Keratinocyte (primary cell): ENCODE measurements around the gene DMXL2. TPM values are rescaled to one million over a fixed set of nuclear protein-coding genes. Genes with fewer than 3 reads are reported as not detected.

Source experiments
- DNase-seq: peaks from one replicate; pipeline ENCODE4 v3.0.0-alpha.2; 2011; ENCODE audit warnings: low read depth, missing footprints, low spot score
- FAIRE-seq: peaks from 2 replicates; lab custom pipeline; 2011; peaks lifted over from hg19 to GRCh38; lab: Jason Lieb, UNC
- H2AFZ ChIP-seq: 2 replicates; pipeline ENCODE4 v1.6.0; 2012; ENCODE audit warnings: low read length, control low read depth, inconsistent platforms; ENCODE audit not compliant: control insufficient read depth
- H3K27ac ChIP-seq: 2 replicates; pipeline ENCODE4 v1.5.1; 2011; ENCODE audit warnings: low read length; ENCODE audit not compliant: control insufficient read depth, insufficient read depth
- H3K27me3 ChIP-seq: 3 replicates; pipeline ENCODE4 v1.6.0; 2011; ENCODE audit warnings: low read length; ENCODE audit not compliant: control insufficient read depth, insufficient read depth; ENCODE audit errors: extremely low read depth
- H3K36me3 ChIP-seq, 2 experiments: 2 replicates in 1 of 2; 3 replicates in 1 of 2; pipeline ENCODE4 v1.5.1; 2011; ENCODE audit warnings: low read length in 2 of 2, mild to moderate bottlenecking in 1 of 2; ENCODE audit not compliant: control insufficient read depth in 2 of 2, insufficient read depth in 2 of 2; ENCODE audit errors: extremely low read depth in 1 of 2
- H3K4me1 ChIP-seq: 3 replicates; pipeline ENCODE4 v1.5.1; 2011; ENCODE audit warnings: low read length; ENCODE audit not compliant: control insufficient read depth, insufficient read depth; ENCODE audit errors: extremely low read depth
- H3K4me2 ChIP-seq: 3 replicates; pipeline ENCODE4 v1.6.0; 2011; ENCODE audit warnings: low read depth, low read length; ENCODE audit not compliant: control insufficient read depth, insufficient read depth; ENCODE audit errors: extremely low read depth
- H3K4me3 ChIP-seq, 3 experiments: fragments of 200-600 bp in 1 of 3; sonication (generic) in 1 of 3; 2 replicates in 2 of 3; 3 replicates in 1 of 3; pipeline ENCODE4 v1.5.1; 2011 to 2016; ENCODE audit warnings: low read length in 3 of 3, mild to moderate bottlenecking in 3 of 3, control low read depth in 2 of 3, inconsistent platforms in 1 of 3, low read depth in 1 of 3, mixed read lengths in 1 of 3, mixed run types in 1 of 3, moderate library complexity in 1 of 3; ENCODE audit not compliant: control insufficient read depth in 2 of 3, insufficient read depth in 2 of 3; ENCODE audit errors: extremely low read depth in 1 of 3
- H3K79me2 ChIP-seq: 2 replicates; pipeline ENCODE4 v1.6.0; 2012; ENCODE audit warnings: low read length; ENCODE audit not compliant: control insufficient read depth, insufficient read depth
- H3K9ac ChIP-seq: 3 replicates; pipeline ENCODE4 v1.6.0; 2011; ENCODE audit warnings: low read length; ENCODE audit not compliant: control insufficient read depth, insufficient read depth; ENCODE audit errors: extremely low read depth
- H3K9me1 ChIP-seq: 3 replicates; pipeline ENCODE4 v1.6.0; 2011; ENCODE audit warnings: low read length; ENCODE audit not compliant: control insufficient read depth, insufficient read depth; ENCODE audit errors: extremely low read depth
- H3K9me3 ChIP-seq: 2 replicates; pipeline ENCODE4 v1.5.1; 2012; ENCODE audit warnings: low read depth, low read length; ENCODE audit not compliant: control insufficient read depth
- H4K20me1 ChIP-seq: 3 replicates; pipeline ENCODE4 v1.6.0; 2011; ENCODE audit warnings: low read length; ENCODE audit not compliant: control insufficient read depth, insufficient read depth; ENCODE audit errors: extremely low read depth
- CTCF ChIP-seq, 3 experiments: IDR thresholded peaks in 1 of 3; conservative IDR thresholded peaks in 1 of 3; optimal IDR thresholded peaks in 1 of 3; 2 replicates in 2 of 3; 3 replicates in 1 of 3; pipeline versions ENCODE3 to v1.5.1; 2011; ENCODE audit warnings: low read length in 3 of 3, mild to moderate bottlenecking in 3 of 3, moderate library complexity in 2 of 3, control low read depth in 1 of 3, inconsistent platforms in 1 of 3; ENCODE audit not compliant: insufficient read depth in 2 of 3; ENCODE audit errors: extremely low read depth in 1 of 3
- EZH2 ChIP-seq: IDR thresholded peaks from one replicate; pipeline ENCODE4 v1.6.1; 2012; ENCODE audit warnings: inconsistent platforms, mild to moderate bottlenecking, low read length, moderate library complexity
- dilution Hi-C: fragments of 300-500 bp; cut with MboI; formaldehyde crosslinking; loops from one replicate; pipeline ENCODE4 v1.7.0; 2020; ENCODE audit warnings: low sequenced_read_pairs; ENCODE audit not compliant: extremely low pct_ligation_motif_present
- polyA plus RNA-seq, 5 experiments: library from polyadenylated mRNA; depleted of rRNA in 3 of 5; stranded (reverse) in 3 of 5; stranded (forward) in 1 of 5; unstranded in 1 of 5; fragments of >200 nt; gene quantifications; 1 replicate in 1 of 5; 2 replicates in 3 of 5; 3 replicates in 1 of 5; pipeline versions ENCODE4 v1.2.1 to v1.2.3, GENCODE V29; 2011 to 2012; ENCODE audit warnings: missing spikeins in 2 of 5, low read depth in 1 of 5, low replicate concordance in 1 of 5

DMXL2 gene
- polyA plus RNA-seq, 1 donor (not counting 4 experiments of a cell fraction or from before 2014, with no cell fraction given) = 14.9 TPM

GRCh38 chr15:51585986-51586385, 36.6 kb downstream of the DMXL2 start:
- Histone ChIP-seq H3K36me3 (no peaks in the 10 kb centered on the region), H4K20me1 (no peaks in the 10 kb centered on the region), H3K4me3 (no peak overlapping the region), H3K4me1 (no peaks in the 10 kb centered on the region), H2AFZ (no peak overlapping the region), H3K79me2 (no peaks in the 10 kb centered on the region), H3K27ac (no peak overlapping the region), H3K4me2 (no peak overlapping the region), H3K27me3 (no peaks in the 10 kb centered on the region), H3K9me3 (no peaks in the 10 kb centered on the region), H3K9me1 (no peaks in the 10 kb centered on the region), H3K9ac (no peak overlapping the region)
- TF ChIP-seq EZH2 = no peak
- no peak for TF ChIP-seq CTCF (optimal IDR thresholded peaks at IDR 0.05 in 1 of 3, IDR thresholded peaks at IDR 0.05 in 1 of 3, conservative IDR thresholded peaks at IDR 0.05 in 1 of 3; ENCODE audit: extremely low read depth in 1 of 3, insufficient read depth in 2 of 3, low read length in 3 of 3)
- no peak for DNase-seq
- no peak for FAIRE-seq
- dilution Hi-C loops = no loop called here

- H3K9ac ChIP-seq = no peak overlapping the region
- H3K9me1 ChIP-seq = no peaks in the 10 kb centered on the region
- no peak for TF ChIP-seq EZH2
- TF ChIP-seq CTCF (optimal IDR thresholded peaks at IDR 0.05 in 1 of 3, IDR thresholded peaks at IDR 0.05 in 1 of 3, conservative IDR thresholded peaks at IDR 0.05 in 1 of 3; ENCODE audit: extremely low read depth in 1 of 3, insufficient read depth in 2 of 3, low read length in 3 of 3) = no peak
- H3K27ac ChIP-seq = no peak overlapping the region
- DNase-seq (no peak), FAIRE-seq (no peak)
- no peak overlapping the region for H2AFZ ChIP-seq
- no peak overlapping the region for H3K4me3 ChIP-seq
- no peak overlapping the region for H3K4me2 ChIP-seq
- dilution Hi-C loops = no loop called here
- H3K36me3 ChIP-seq = no peaks in the 10 kb centered on the region
- H3K4me1 ChIP-seq = peaks cover 6% of the 10 kb centered on the region
- H3K27me3 ChIP-seq = no peaks in the 10 kb centered on the region
- no peaks in the 10 kb centered on the region for H3K9me3 ChIP-seq
- H3K79me2 ChIP-seq = peaks cover 1% of the 10 kb centered on the region
- H4K20me1 ChIP-seq = no peaks in the 10 kb centered on the region
Measured at GRCh38 chr15:51580982-51581381, 41.6 kb downstream of the DMXL2 start.
